Esophagus squamous epithelium (tissue), 5 donors: ENCODE results near the gene NOL9. TPM values are rescaled to one million over a fixed set of nuclear protein-coding genes. Genes with fewer than 3 reads are reported as not detected.

Source experiments
- DNase-seq: peaks from one replicate; lab custom pipeline; 2025; lab: John Stamatoyannopoulos, UW
- H3K27ac ChIP-seq, 4 donors: fragments of 200-600 bp; sonication (generic); one replicate each; pipeline ENCODE4 v1.5.1; 2016 to 2019; ENCODE audit warnings: mild to moderate bottlenecking in 1 of 4
- H3K27me3 ChIP-seq, 4 donors: fragments of 200-600 bp; sonication (generic); 1 replicate in 3 of 4; 2 replicates in 1 of 4; pipeline versions ENCODE4 v1.5.1 to v1.6.0; 2017 to 2021; ENCODE audit warnings: antibody characterized with exemption in 1 of 4
- H3K36me3 ChIP-seq, 3 donors: fragments of 200-600 bp; sonication (generic); one replicate each; pipeline ENCODE4 v1.5.1; 2016 to 2019
- H3K4me1 ChIP-seq, 3 donors: fragments of 200-600 bp; sonication (generic); one replicate each; pipeline ENCODE4 v1.5.1; 2017 to 2019
- H3K4me3 ChIP-seq, 4 donors: fragments of 200-600 bp; sonication (generic); 1 replicate in 3 of 4; 2 replicates in 1 of 4; pipeline ENCODE4 v1.5.1; 2016 to 2019; ENCODE audit warnings: mild to moderate bottlenecking in 2 of 4, moderate library complexity in 1 of 4
- H3K9me3 ChIP-seq, 3 donors: fragments of 200-600 bp; sonication (generic); one replicate each; pipeline ENCODE4 v1.5.1; 2016 to 2019
- POLR2A ChIP-seq, 4 donors: fragments of 450-650 bp; IDR thresholded peaks; one replicate each; pipeline ENCODE4 v1.6.1; 2017; ENCODE audit warnings: antibody characterized with exemption in 4 of 4, mild to moderate bottlenecking in 4 of 4, moderate library complexity in 3 of 4
- WGBS, 2 donors: methylation state at CpG; one replicate each; pipeline ENCODE4 v1.1.5; 2018; 5-methylcytosine and 5-hydroxymethylcytosine counted together
- intact Hi-C: fragments of 100-400 bp; cut with DNase I; formaldehyde crosslinking; loops from one replicate; pipeline ENCODE4 v1.15.0; 2022
- total RNA-seq, 4 donors: library from RNA; depleted of rRNA; stranded (reverse); fragments of >200 nt; gene quantifications; one replicate each; pipeline ENCODE4 v1.1.0, GENCODE V29; 2016
- TF ChIP-seq, protein P1 (sequence below), 6 experiments: fragments of 450-650 bp in 4 of 6; fragments of 200-600 bp in 2 of 6; sonication (generic) in 2 of 6; IDR thresholded peaks; one replicate each; pipeline ENCODE4 v1.5.1; 2016 to 2019; ENCODE audit warnings: antibody characterized with exemption in 6 of 6, mild to moderate bottlenecking in 4 of 6, moderate library complexity in 4 of 6
- donor health status: DM: yes; HTN: yes; CAD: no.

NOL9 gene
- total RNA-seq, 4 donors from 2014 or later: 13.0 to 36.4 (median 22.3) TPM

GRCh38 chr1:6581561-6582305, 27.4 kb upstream of the NOL9 start:
- peak overlapping the region in 1 of 4 donors; percentile 99 for H3K4me3 ChIP-seq
- 65 to 73% methylated on average over 9 to 10 of the region's 10 CpGs for whole genome bisulfite sequencing, 2 donors
- no peak for TF ChIP-seq POLR2A (IDR thresholded peaks at IDR 0.05)
- TF ChIP-seq, protein P1, sequence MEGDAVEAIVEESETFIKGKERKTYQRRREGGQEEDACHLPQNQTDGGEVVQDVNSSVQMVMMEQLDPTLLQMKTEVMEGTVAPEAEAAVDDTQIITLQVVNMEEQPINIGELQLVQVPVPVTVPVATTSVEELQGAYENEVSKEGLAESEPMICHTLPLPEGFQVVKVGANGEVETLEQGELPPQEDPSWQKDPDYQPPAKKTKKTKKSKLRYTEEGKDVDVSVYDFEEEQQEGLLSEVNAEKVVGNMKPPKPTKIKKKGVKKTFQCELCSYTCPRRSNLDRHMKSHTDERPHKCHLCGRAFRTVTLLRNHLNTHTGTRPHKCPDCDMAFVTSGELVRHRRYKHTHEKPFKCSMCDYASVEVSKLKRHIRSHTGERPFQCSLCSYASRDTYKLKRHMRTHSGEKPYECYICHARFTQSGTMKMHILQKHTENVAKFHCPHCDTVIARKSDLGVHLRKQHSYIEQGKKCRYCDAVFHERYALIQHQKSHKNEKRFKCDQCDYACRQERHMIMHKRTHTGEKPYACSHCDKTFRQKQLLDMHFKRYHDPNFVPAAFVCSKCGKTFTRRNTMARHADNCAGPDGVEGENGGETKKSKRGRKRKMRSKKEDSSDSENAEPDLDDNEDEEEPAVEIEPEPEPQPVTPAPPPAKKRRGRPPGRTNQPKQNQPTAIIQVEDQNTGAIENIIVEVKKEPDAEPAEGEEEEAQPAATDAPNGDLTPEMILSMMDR (IDR thresholded peaks at IDR 0.05): no peak
- intact Hi-C loops: no loop called here
- H3K9me3 ChIP-seq: no peaks in the 10 kb centered on the region
- H3K4me1 ChIP-seq: peaks cover 25 to 72% (median 33%) of the 10 kb centered on the region in 3 donors
- no peaks in the 10 kb centered on the region for H3K27me3 ChIP-seq
- peak overlapping the region; percentile 20 to 99 (median 98) for H3K27ac ChIP-seq
- peaks cover 0 to 17% (median 0%) of the 10 kb centered on the region in 3 donors for H3K36me3 ChIP-seq
- DNase-seq: no peak

DNA sequence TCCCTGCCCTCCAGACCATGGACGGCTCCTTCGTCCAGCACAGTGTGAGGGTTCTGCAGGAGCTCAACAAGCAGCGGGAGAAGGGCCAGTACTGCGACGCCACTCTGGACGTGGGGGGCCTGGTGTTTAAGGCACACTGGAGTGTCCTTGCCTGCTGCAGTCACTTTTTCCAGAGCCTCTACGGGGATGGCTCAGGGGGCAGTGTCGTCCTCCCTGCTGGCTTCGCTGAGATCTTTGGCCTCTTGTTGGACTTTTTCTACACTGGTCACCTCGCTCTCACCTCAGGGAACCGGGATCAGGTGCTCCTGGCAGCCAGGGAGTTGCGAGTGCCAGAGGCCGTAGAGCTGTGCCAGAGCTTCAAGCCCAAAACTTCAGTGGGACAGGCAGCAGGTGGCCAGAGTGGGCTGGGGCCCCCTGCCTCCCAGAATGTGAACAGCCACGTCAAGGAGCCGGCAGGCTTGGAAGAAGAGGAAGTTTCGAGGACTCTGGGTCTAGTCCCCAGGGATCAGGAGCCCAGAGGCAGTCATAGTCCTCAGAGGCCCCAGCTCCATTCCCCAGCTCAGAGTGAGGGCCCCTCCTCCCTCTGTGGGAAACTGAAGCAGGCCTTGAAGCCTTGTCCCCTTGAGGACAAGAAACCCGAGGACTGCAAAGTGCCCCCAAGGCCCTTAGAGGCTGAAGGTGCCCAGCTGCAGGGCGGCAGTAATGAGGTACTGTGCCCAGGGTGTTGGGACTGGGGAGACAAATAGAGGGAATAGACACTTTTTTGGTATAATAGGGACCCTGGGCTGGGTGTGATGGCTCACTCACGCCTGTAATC, 26.5 kb upstream of the NOL9 start:
- Histone ChIP-seq H3K27me3 (no peaks in the 10 kb centered on the region), H3K36me3 (peaks cover 0 to 10% (median 0%) of the 10 kb centered on the region in 3 donors), H3K27ac (peak overlapping the region; percentile 96 to 99 (median 98)), H3K9me3 (no peaks in the 10 kb centered on the region), H3K4me3 (peak overlapping the region; percentile 79 to 99 (median 88)), H3K4me1 (peaks cover 20 to 62% (median 27%) of the 10 kb centered on the region in 3 donors)
- WGBS, 2 donors: 19 to 40% methylated on average over 4 to 8 of the region's 19 CpGs
- TF ChIP-seq, protein P1 (IDR thresholded peaks at IDR 0.05): no peak
- TF ChIP-seq POLR2A (IDR thresholded peaks at IDR 0.05): no peak
- DNase-seq: no peak
- intact Hi-C loops: no loop called here

- no peak for DNase-seq
- Histone ChIP-seq H3K4me1 (peaks cover 20 to 56% (median 27%) of the 10 kb centered on the region in 3 donors), H3K9me3 (no peaks in the 10 kb centered on the region), H3K27ac (peak overlapping the region; percentile 96 to 99 (median 98)), H3K36me3 (peaks cover 0 to 10% (median 0%) of the 10 kb centered on the region in 3 donors), H3K4me3 (peak overlapping the region; percentile 79 to 99 (median 88)), H3K27me3 (no peaks in the 10 kb centered on the region)
- intact Hi-C loops: no loop called here
- TF ChIP-seq, protein P1 (IDR thresholded peaks at IDR 0.05): no peak
- no peak for TF ChIP-seq POLR2A (IDR thresholded peaks at IDR 0.05)
- WGBS, 2 donors: 0 to 2% methylated on average over 9 to 20 of the region's 30 CpGs
Measured at GRCh38 chr1:6580119-6580592, 25.8 kb upstream of the NOL9 start.

DNA sequence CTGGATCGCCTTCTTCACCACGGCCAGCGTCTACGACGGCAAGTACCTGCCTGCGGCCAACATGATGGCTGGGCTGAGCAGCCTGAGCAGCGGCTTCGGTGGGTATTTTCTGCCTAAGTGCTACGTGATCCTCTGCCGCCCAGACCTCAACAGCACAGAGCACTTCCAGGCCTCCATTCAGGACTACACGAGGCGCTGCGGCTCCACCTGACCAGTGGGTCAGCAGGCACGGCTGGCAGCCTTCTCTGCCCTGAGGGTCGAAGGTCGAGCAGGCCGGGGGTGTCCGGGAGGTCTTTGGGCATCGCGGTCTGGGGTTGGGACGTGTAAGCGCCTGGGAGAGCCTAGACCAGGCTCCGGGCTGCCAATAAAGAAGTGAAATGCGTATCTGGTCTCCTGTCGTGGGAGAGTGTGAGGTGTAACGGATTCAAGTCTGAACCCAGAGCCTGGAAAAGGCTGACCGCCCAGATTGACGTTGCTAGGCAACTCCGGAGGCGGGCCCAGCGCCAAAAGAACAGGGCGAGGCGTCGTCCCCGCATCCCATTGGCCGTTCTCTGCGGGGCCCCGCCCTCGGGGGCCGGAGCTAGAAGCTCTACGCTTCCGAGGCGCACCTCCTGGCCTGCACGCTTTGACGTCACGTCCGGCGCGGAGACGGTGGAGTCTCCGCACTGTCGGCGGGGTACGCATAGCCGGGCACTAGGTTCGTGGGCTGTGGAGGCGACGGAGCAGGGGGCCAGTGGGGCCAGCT, 25.2 kb upstream of the NOL9 start, which contains the start of gene ZBTB48:
TSS of gene ZBTB48 (plus strand) at position 621 of the 745 bp plus-strand sequence. CDS start 616 bp downstream, outside the sequence.
- DNase-seq: peak; percentile 87
- WGBS, 2 donors: 22% methylated on average over 12 of the region's 58 CpGs; no CpG with 5 or more reads in 1 of the 2 donors
- Histone ChIP-seq H3K4me1 (peaks cover 20 to 50% (median 27%) of the 10 kb centered on the region in 3 donors), H3K27ac (peak within 1 kb of the TSS; percentile 96 to 99 (median 98)), H3K4me3 (peak within 1 kb of the TSS; percentile 79 to 99 (median 88)), H3K27me3 (no peaks in the 10 kb centered on the region), H3K36me3 (peaks cover 0 to 10% (median 0%) of the 10 kb centered on the region in 3 donors), H3K9me3 (no peaks in the 10 kb centered on the region)
- TF ChIP-seq POLR2A (IDR thresholded peaks at IDR 0.05): peak in 3 of 4 donors; percentile 90 to 98 (median 97)
- TF ChIP-seq, protein P1 (IDR thresholded peaks at IDR 0.05): no peak
- intact Hi-C loops: no loop called here
